Measurements from ENCODE around the gene LAMC3.

LAMC3 gene

GRCh38 chr9:131043087-131043486, 34.1 kb downstream of the LAMC3 start:
- DNase-seq (ENCODE audit: low read depth in 2 of 2, low spot score in 1 of 2) = no peak

- DNase-seq (ENCODE audit: low read depth in 2 of 2, low spot score in 1 of 2) = no peak
Measured at GRCh38 chr9:131043646-131044045, 34.7 kb downstream of the LAMC3 start.

DNA sequence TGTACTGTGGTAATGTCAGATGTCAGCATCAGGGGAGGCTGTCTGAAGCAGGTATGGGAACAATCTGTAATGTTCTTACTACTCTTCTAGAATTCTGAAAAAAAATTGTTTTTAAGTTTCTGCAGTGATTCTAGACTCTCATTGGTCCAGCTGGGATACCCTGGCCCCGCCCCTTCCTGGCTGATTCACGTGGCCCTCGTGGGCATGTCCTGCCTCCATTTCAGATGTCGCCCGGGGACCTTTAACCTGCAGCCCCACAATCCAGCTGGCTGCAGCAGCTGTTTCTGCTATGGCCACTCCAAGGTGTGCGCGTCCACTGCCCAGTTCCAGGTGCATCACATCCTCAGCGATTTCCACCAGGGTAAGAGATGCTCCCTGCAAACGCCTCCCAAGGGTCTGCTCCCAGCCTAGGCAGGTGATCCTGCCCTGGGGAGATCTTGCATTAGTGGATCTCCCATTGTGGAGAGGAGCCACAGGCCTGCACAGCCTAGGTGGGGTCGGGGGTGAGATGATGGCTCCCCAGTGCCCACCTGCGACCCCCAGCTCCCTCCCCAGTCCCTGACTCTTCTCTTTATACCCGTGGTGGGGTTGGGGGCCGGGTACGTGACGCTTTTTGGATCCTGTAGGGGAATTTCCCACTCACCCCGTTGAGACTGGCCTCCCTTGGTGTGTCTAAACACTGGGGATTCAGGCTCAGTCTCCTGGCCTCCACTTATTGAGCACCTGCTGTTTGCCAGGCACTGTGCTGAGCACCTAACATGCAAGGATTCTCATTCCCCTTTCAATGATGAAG, 36.5 kb downstream of the LAMC3 start:
- DNase-seq (ENCODE audit: low read depth in 2 of 2, low spot score in 1 of 2) = no peak

DNA sequence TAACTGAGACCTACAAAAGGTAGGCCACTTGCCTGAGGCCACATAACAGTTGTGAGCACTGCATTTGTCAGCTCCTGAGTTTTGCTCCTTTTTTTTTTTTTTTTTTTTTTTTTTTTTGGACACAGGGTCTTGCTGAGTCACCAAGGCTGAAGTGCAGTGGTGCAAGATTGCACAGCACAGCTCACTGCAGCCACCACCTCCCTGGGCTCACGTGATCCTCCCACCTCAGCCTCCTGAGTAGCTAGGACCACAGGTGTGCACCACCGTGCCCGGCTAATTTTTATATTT, 37.1 kb downstream of the LAMC3 start:
- DNase-seq (ENCODE audit: low read depth in 2 of 2, low spot score in 1 of 2) = no peak

GRCh38 chr9:131046581-131047202, 37.7 kb downstream of the LAMC3 start:
- DNase-seq (ENCODE audit: low read depth in 2 of 2, low spot score in 1 of 2) = peak; percentile 29 to 39

DNA sequence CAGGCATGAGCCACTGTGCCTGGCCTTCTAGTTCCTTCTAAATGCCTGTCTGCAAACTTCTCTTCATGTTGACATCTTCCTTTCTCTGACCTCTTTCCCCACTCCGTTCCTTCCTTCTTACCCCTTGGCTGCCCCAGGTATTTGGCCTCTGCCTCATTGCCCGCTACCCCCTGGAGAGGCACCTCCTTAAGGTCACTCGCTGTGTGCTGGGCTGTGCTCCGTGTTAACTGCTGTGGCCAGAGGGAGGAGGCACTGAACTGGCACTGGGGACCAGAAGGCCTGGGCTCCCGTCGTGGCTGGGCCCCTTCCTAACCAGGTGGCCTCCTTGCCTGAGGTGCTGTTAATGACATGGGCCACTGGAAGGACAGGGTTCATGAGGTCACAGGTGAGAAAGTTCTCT, 39.4 kb downstream of the LAMC3 start:
- DNase-seq (ENCODE audit: low read depth in 2 of 2, low spot score in 1 of 2) = no peak

- no peak for DNase-seq (ENCODE audit: low read depth in 2 of 2, low spot score in 1 of 2)
Measured at GRCh38 chr9:131048820-131049219, 39.8 kb downstream of the LAMC3 start.

- DNase-seq (ENCODE audit: low read depth in 2 of 2, low spot score in 1 of 2) = no peak
Measured at GRCh38 chr9:131049829-131050715, 41.1 kb downstream of the LAMC3 start.

DNA sequence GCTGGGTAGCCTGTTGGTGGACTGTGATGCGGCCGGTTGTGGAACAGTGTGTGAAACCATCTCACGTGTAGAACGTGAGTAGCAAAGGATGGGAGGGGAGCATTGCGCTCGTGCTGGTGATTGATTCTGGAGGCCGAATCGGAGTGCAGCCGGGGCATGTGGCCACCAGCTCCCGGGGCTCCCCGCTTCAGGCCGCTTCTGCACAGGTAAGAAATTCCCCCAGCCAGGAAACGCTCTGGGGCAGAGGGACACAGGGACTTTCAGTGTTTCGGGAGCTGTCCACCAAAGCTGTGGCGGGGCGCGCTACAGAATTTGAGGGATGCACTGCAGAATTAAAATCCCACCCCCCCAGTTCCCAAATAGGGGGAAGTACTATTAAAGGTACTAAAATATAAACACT, 41.9 kb downstream of the LAMC3 start:
- DNase-seq (ENCODE audit: low read depth in 2 of 2, low spot score in 1 of 2) = no peak

DNA sequence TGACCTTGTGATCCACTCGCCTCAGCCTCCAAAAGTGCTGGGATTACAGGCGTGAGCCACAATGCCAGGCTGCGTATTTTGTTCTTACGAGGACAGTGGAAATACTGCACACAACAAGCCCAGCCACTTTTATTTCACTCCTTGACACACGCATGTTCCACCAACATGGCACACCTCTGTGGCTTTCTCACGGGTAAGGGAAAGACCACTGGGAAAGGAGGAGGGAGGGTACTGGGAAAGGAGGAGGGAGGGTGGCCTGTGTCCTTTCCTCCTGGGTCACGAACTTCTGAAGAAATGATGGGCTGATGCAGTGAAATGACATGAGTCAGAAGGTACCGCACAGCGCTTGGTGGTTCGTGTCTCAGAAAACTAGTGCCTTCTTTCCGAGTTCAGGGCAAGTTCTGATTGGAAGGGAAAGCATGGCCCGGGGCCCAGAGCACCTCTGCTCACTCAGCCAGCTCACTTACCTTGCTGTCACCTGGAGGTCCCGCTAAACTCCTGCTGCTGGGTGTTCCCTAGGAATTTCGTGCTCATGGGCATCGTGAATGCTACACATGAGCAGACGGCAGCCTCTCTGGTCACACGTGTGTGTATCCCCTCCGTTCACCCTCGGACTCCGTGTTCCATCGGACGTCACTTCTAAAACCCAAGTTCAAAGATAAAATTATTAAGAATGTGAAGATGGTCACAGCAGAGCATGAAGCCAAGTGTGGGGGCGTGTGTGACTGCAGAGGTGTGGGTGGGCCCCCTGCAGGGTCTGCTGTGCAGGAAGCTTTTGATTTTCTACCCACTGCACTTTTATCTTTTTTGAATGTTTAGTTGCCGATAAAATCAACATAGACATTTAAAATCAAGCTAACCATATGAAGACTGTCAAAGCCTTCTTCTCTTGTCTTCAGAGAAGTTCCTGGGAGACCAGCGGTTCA, 42.9 kb downstream of the LAMC3 start:
- DNase-seq (ENCODE audit: low read depth in 2 of 2, low spot score in 1 of 2) = no peak

- no peak for DNase-seq (ENCODE audit: low read depth in 2 of 2, low spot score in 1 of 2)
Measured at GRCh38 chr9:131053896-131054295, 44.9 kb downstream of the LAMC3 start.

DNA sequence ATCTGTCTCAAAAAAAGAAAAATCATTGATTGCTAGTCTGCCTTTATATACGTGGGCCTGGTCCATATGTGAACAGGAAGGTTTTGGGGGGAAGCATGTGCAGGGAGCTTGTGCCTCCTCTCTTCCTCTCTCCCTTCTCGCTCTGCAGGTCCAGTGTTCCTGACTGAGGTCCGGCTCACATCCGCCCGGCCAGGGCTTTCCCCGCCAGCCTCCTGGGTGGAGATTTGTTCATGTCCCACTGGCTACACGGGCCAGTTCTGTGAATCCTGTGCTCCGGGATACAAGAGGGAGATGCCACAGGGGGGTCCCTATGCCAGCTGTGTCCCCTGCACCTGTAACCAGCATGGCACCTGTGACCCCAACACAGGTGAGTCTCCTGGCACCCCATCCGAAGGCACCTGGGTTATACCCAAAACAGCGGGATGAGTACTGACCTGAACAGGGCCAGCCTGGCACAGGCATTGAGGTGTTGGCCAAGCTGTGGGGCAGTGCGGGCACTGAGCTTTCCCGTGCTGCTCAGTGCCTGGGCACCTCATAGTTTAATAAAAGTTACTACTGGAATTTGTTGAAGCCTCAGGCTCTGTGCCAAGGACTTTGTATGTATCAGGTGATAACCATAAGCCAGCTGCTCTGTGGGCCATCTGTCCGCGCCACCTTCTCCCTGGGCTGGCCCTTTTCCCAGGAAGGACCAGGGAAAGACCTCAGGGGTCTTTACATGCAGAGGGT, 48.0 kb downstream of the LAMC3 start:
- no peak for DNase-seq (ENCODE audit: low read depth in 2 of 2, low spot score in 1 of 2)

GRCh38 chr9:131060900-131061630, 52.1 kb downstream of the LAMC3 start:
- DNase-seq (ENCODE audit: low read depth in 2 of 2, low spot score in 1 of 2) = no peak

GRCh38 chr9:131062969-131063368, 54.0 kb downstream of the LAMC3 start:
- no peak for DNase-seq (ENCODE audit: low read depth in 2 of 2, low spot score in 1 of 2)

GRCh38 chr9:131065599-131065998, 56.6 kb downstream of the LAMC3 start:
- DNase-seq (ENCODE audit: low read depth in 2 of 2, low spot score in 1 of 2) = no peak

DNA sequence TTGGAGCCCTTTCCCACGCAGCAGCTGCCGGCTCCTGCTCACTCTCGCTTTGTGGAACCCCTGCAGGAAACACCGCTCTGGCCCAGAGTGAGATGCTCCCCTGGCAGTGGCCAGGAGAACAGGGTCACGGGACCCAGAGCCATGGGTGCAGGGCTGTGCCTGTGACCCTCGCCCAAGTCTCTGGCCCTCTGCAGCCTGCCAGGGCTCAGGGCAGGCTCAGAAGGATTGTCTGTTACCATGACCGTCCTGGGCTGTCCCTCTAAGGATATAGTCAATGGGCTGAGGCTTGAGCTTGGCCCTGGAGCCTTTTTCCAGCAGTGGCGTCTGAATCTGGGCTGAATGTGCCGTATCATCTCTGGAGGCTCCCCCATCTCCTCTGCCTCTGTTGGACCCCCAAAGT, 58.7 kb downstream of the LAMC3 start:
- no peak for DNase-seq (ENCODE audit: low read depth in 2 of 2, low spot score in 1 of 2)

- DNase-seq (ENCODE audit: low read depth in 2 of 2, low spot score in 1 of 2) = no peak
Measured at GRCh38 chr9:131068076-131068816, 59.3 kb downstream of the LAMC3 start.

GRCh38 chr9:131069699-131070098, 60.7 kb downstream of the LAMC3 start:
- DNase-seq (ENCODE audit: low read depth in 2 of 2, low spot score in 1 of 2) = no peak

Measured in stimulated activated CD8-positive, alpha-beta memory T cell treated with anti-CD3 and anti-CD28 coated beads, Interleukin-4, amount 100 ng/mL, for 1 hour (primary cell).